ENCODE measurements around the gene MAP3K1.

DNA sequence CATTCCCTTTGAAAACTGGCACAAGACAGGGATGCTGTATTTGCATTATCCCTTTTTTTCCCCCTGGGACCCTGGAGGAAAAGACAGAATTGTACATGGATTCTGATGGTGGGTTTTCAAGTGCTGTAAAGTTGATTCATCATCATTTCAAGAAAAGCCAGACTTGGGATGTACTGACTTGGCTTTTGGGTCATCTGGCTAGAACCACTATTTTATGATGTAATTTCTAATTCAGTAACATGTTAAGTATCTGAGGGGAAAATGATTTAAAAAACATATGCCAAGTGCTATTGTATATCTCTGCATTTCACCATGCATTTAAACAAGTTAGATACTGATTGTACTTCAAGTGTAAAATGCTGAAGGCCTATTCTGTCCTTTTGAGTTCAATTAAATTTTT, 15.2 kb upstream of the MAP3K1 start:
- TF ChIP-seq CTCF (IDR thresholded peaks at IDR 0.05) = no peak
- no peak for TF ChIP-seq POLR2A (IDR thresholded peaks at IDR 0.05)
